AG10803 (cell line): ENCODE measurements around the gene LIN9.
"Not testable (repeated sequence)": the region's sequence is repeated elsewhere in the genome, so short reads cannot be mapped to it uniquely, and the experiment has no call there.

ENCODE experiments used
- DNase-seq: peaks from one replicate; pipeline ENCODE4 v3.0.0; 2010; ENCODE audit warnings: low read depth
- H3K4me3 ChIP-seq: 2 replicates; pipeline ENCODE4 v1.5.1; 2011; ENCODE audit warnings: mild to moderate bottlenecking, low read length, control low read depth
- TF ChIP-seq, protein P1 (sequence below): conservative IDR thresholded peaks from 2 replicates; pipeline ENCODE4 v1.5.1; 2011; ENCODE audit warnings: mild to moderate bottlenecking, low read length, control low read depth, inconsistent platforms

The LIN9 gene

DNA sequence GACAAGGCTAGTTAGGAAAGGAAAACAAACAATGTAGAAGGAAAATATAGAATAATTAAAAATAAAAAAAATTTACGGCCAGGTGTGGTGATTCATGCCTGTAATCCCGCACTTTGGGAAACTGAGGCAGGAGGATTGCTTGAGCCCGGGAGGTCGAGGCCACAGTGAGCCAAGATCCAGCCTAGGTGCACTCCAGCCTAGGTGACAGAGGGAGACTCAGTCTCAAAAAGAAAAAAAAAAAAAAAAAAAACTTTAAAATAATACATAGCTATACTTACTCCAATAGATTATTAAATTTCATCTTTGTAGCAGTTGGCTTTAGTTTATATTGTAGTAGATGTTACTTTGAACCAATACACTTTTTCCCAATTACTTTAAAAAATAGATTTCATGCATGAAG lies 32.0 kb downstream of the LIN9 start:
- no peak overlapping the region for H3K4me3 ChIP-seq
- TF ChIP-seq, protein P1, sequence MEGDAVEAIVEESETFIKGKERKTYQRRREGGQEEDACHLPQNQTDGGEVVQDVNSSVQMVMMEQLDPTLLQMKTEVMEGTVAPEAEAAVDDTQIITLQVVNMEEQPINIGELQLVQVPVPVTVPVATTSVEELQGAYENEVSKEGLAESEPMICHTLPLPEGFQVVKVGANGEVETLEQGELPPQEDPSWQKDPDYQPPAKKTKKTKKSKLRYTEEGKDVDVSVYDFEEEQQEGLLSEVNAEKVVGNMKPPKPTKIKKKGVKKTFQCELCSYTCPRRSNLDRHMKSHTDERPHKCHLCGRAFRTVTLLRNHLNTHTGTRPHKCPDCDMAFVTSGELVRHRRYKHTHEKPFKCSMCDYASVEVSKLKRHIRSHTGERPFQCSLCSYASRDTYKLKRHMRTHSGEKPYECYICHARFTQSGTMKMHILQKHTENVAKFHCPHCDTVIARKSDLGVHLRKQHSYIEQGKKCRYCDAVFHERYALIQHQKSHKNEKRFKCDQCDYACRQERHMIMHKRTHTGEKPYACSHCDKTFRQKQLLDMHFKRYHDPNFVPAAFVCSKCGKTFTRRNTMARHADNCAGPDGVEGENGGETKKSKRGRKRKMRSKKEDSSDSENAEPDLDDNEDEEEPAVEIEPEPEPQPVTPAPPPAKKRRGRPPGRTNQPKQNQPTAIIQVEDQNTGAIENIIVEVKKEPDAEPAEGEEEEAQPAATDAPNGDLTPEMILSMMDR = no peak
- DNase-seq = no peak

DNA sequence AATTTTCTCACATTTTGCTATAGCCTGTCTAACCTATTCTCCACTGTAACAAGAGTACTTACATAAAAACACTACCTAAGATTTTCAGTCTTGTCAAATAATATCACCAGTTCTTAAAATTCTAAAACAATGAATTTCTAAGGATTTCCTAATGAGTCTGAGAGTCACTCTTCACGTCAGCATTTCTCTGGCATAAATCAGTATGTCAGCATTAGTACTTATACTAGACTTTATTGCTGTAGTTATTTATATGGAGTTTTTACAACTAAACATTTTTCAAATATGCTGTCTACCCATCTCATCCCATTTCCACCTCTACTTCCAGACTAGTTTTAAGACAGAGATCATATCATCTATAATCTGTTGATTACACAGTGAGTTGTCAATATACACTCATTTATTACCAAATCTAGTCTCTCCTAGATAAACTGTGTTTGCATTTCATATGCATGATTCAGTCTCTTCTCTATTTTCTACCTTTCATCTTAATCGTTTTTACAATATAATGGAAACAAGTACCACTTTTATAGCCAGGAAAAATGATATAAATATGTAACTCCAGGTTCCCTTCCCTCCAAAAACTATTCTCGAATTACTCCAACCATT lies 32.8 kb downstream of the LIN9 start:
- H3K4me3 ChIP-seq = no peak overlapping the region
- TF ChIP-seq, protein P1 = no peak
- no peak for DNase-seq

DNA sequence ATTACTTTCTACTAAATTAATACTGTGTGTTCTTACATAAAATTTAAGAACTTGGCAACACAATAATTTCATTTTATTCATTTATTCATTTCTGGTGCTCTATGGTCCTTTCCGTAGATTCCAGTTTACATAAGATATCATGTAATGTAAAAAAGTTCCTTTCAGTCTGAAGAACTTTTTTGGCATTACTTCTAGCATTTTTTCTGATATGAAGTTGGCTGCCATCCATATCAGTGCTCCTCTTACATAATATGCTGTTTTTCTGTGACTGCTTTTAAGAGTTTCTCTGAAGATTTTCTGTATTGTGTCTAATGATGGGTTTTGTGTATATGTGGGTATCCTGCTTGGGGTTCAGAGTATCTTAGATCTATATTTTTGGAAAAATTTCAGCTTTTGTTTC lies 34.8 kb downstream of the LIN9 start:
- DNase-seq = no peak
- H3K4me3 ChIP-seq = no peak overlapping the region
- TF ChIP-seq, protein P1 = no peak

DNA sequence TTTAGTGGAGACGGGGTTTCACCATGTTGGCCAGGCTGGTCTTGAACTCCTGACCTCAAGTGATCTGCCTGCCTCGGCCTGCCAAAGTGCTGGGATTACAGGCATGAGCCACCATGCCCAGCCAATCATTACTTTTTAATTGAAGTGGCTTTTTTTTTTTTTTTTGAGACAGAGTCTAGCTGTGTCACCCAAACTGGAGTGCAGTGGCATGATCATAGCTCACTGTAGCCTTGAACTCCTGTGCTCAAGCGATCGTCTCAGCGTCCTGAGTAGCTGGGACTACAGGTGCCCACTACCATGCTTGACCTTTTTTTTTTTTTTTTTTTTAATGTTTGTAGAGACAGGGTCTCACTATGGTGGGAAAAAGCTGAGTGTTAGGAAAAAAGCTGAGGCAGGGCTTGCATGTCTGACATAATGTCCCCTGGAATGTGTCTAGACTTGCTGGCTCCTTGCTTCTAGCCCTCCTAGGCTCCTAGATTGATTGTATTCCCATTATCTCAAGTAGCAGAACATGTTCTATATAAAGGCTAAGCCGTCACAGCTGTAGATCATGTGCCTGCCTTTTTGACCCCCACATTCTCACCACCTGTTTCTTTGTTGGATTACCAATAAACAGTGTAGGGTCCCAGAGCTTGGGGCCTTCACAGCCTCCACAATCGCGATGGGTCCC lies 36.6 kb downstream of the LIN9 start:
- H3K4me3 ChIP-seq = not testable (repeated sequence)
- peak; percentile 4 for DNase-seq

DNA sequence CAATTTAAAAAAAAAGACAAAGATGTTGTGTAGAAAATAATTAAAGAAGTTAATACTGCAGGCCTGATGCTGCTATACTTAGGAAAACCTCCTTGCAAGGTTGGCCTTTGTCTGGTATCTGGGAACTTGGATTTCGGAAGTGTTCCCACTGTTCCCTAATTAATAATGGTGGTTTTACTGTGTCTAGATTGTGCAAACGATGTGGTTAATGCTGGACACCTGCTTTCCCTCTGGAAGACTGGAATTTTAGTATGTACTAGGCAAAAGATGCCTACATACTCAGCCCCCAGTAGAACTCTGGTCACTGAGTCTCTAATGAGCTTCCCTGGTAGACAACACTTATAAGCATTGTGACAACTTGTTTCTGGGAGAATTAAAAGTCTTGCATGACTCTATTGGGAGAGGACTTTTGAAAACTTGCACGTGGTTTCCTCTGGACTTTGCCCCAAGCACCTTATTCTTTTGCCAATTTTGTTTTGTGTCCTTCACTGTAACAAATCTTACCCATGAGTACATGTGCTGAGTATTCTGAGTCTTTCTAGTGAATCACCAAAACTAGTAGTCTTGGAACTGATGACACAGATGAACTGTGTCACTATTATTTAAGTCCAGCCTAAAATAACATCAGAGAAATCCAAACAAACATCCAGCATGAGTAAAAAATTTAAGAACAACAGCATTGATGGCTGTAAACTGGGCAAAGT lies 40.4 kb downstream of the LIN9 start:
- TF ChIP-seq, protein P1 = no peak
- H3K4me3 ChIP-seq = no peak overlapping the region
- DNase-seq = peak; percentile 43

DNA sequence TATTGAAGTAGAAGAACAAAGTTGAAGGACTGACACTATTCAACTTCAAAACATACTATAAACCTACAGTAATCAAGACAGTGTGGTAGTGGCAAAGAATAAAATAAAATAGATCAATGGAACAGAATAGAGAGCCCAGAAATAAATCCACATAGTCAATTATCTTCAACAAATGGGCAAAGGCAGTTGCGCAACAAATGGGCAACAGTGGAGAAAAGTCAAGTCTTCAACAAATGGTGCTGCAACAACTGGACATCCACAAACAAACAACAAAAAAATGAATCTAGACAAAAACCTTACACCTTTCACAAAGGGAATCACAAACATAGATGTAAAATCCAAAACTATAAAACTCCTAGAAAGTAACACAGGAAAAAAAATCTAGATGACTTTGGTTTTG lies 47.1 kb downstream of the LIN9 start:
- H3K4me3 ChIP-seq = no peak overlapping the region
- DNase-seq = no peak
- TF ChIP-seq, protein P1 = no peak

DNA sequence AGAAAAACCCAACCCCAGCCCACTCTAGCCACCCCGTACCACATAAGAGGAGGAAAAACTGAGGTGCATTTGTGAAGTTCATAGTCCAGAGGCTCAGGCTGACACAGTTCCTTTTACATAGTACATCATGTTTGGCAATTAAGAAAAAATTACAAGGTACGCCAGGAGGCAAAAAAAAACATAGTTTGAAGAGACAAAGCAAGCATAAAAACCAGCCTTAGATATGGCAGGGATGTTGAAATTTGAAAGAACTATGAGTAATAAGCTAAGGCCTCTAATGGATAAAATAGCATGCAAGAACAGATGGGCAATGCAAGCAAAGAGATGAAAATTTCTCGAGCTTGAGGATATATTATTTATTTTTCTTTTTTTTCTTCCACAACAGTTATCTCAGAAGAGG lies 53.6 kb downstream of the LIN9 start:
- TF ChIP-seq, protein P1 = no peak
- peak; percentile 23 for DNase-seq
- H3K4me3 ChIP-seq = no peak overlapping the region
